ENCODE results near the gene PAQR4.

The PAQR4 gene

DNA sequence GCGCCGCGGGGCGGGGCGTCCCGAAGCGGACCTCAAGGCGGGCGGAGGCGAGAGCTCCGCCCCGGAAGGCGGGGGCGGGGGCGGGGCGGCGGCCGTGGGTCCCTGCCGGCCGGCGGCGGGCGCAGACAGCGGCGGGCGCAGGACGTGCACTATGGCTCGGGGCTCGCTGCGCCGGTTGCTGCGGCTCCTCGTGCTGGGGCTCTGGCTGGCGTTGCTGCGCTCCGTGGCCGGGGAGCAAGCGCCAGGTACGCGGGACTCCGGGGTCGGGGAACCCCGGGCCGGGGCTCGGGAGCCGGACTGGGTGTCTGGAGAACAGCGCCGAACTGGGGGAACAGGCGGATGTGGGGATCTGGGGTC is 51.1 kb downstream of the PAQR4 start, which contains the start of gene TNFRSF12A:
Gene TNFRSF12A, plus strand, starts transcription at position 122 of the 357 bp plus-strand sequence. Its CDS starts 30 bp downstream, at position 152.
- Mint-ChIP-seq H3K4me3 (peak within 1 kb of the TSS; percentile 85), H3K4me1 (peaks cover 54% of the 10 kb centered on the region), H3K9me3 (no peaks in the 10 kb centered on the region), H3K27ac (peak within 1 kb of the TSS; percentile 97), H3K27me3 (peaks cover 11% of the 10 kb centered on the region), H3K36me3 (ENCODE audit: low read depth) (no peaks in the 10 kb centered on the region)
- DNase-seq = peak; percentile 76
- ATAC-seq = no peak

DNA sequence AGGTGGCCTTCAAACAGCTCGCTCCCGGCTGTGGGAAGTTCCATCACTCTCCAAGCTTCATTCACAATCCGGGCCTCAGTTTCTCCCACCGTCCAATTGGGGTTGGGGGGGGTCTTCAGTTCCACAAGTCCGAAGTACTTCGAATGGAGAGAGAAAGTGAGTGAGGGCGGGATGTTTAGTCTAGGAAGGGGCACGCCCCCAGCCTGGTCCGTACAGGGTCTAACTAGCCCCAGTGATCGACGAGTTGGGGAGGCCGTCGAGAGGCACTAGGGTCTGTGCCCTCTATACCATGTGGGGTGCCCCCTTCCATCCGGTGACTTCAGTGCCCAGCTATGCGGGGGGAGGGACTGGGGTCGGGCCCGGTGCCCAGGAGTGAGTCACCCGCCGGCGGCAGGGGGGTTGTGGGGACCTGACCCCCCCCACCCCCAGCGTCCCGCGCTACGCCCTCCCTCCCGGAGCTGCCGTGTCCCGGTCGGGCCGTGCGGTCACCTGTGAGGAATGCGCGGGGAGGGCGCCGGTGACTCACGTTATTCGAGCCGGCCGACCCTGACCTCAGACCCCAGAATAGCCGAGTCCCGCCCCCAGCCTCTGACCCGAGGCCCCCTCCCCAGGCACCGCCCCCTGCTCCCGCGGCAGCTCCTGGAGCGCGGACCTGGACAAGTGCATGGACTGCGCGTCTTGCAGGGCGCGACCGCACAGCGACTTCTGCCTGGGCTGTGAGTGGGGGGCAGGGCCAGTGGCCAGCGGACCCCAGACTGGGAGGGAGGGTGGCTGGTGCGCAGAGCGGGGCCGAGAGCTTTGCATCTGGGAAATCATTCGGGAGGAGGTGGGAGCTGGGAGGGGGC is 51.7 kb downstream of the PAQR4 start:
- DNase-seq = peak; percentile 65
- Mint-ChIP-seq H3K4me3 (peak overlapping the region; percentile 85), H3K4me1 (peaks cover 55% of the 10 kb centered on the region)

DNA sequence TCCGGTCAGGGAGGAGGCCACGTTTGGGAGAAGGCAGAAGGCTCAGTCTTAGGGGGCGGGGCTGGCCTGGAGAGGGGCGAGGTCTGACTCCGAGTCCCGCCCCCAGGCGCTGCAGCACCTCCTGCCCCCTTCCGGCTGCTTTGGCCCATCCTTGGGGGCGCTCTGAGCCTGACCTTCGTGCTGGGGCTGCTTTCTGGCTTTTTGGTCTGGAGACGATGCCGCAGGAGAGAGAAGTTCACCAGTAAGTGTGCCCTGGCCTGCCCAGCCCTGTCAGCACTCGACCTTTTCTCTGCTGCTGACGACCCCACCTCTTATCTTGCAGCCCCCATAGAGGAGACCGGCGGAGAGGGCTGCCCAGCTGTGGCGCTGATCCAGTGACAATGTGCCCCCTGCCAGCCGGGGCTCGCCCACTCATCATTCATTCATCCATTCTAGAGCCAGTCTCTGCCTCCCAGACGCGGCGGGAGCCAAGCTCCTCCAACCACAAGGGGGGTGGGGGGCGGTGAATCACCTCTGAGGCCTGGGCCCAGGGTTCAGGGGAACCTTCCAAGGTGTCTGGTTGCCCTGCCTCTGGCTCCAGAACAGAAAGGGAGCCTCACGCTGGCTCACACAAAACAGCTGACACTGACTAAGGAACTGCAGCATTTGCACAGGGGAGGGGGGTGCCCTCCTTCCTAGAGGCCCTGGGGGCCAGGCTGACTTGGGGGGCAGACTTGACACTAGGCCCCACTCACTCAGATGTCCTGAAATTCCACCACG is 52.5 kb downstream of the PAQR4 start:
- peak; percentile 90 for DNase-seq
- no peaks in the 10 kb centered on the region for H3K9me3 Mint-ChIP-seq
- peak; percentile 64 for ATAC-seq
- peaks cover 10% of the 10 kb centered on the region for H3K27me3 Mint-ChIP-seq
- peaks cover 55% of the 10 kb centered on the region for H3K4me1 Mint-ChIP-seq
- H3K27ac Mint-ChIP-seq = peak overlapping the region; percentile 97
- H3K36me3 Mint-ChIP-seq (ENCODE audit: low read depth) = peaks cover 7% of the 10 kb centered on the region
- peak overlapping the region; percentile 85 for H3K4me3 Mint-ChIP-seq

More for the DNA sequence above, 51.7 kb downstream of the PAQR4 start:
- no peak for ATAC-seq
- no peaks in the 10 kb centered on the region for H3K36me3 Mint-ChIP-seq (ENCODE audit: low read depth)
- H3K27ac Mint-ChIP-seq = peak overlapping the region; percentile 97
- H3K27me3 Mint-ChIP-seq = peaks cover 11% of the 10 kb centered on the region
- H3K9me3 Mint-ChIP-seq = no peaks in the 10 kb centered on the region

DNA sequence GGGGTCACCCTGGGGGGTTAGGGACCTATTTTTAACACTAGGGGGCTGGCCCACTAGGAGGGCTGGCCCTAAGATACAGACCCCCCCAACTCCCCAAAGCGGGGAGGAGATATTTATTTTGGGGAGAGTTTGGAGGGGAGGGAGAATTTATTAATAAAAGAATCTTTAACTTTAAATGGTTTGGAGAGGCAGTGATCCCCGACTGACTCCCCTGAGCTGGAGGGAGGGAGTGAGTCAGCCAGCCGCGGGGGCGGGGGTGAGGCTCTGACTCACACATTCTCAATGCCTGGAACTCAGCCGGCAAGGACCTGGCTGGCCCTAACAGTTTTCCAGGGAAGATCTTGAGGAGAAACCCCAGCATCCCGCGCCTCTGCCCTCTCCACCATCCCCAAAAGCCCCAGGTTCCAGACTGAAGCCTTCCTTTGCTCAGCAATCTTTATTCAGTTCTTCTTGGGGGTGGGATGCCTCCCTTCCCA is 53.1 kb downstream of the PAQR4 start:
- Mint-ChIP-seq H3K4me1 (peaks cover 55% of the 10 kb centered on the region), H3K27ac (peak overlapping the region; percentile 97), H3K27me3 (peaks cover 10% of the 10 kb centered on the region), H3K36me3 (ENCODE audit: low read depth) (peaks cover 8% of the 10 kb centered on the region), H3K9me3 (no peaks in the 10 kb centered on the region), H3K4me3 (peak overlapping the region; percentile 85)
- ATAC-seq (peak; percentile 33), DNase-seq (peak; percentile 92)

DNA sequence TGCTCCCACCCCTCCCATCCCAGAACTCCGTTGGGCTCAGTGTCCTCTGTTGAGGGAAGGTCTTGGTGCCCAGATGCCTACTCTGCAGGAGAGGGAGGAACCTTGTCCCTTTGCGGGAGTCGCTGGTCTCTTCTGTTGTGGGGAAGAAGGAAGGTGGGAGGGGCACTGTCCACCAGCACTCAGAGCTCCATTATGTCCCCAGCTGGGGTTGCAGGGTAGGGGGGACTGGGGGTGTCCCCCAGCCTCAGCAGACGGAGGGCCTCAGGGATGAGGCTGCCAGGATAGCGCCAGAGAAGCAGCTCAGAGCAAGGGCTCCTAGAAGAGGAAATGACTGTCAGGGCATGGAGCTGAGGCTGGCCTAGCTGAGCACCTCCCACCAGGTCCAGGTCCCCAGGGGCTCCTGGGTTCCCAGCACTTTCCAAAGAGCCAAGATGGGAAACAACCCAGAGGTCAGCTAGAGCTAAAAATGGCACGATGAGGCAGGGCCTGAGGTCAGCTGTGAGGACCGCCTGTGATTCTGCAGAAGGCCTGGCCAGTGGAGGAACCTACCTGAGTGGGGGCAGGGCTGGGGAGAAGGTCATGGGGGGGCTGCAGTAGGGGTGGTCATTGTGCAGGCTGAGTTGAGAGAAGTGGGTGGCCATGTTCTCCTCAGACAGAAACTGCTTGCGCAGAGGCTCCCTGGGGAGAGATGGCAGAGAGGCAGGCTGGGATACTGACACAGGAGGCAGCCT is 53.7 kb downstream of the PAQR4 start:
- peak; percentile 40 for DNase-seq
- peaks cover 56% of the 10 kb centered on the region for H3K4me1 Mint-ChIP-seq
- H3K4me3 Mint-ChIP-seq = peak overlapping the region; percentile 85
- ATAC-seq = no peak
- H3K27me3 Mint-ChIP-seq = peaks cover 10% of the 10 kb centered on the region
- H3K36me3 Mint-ChIP-seq (ENCODE audit: low read depth) = peaks cover 8% of the 10 kb centered on the region
- no peaks in the 10 kb centered on the region for H3K9me3 Mint-ChIP-seq
- H3K27ac Mint-ChIP-seq = peak overlapping the region; percentile 97
